K562 (cell line): Measurements from ENCODE around the gene BPTF. TPM values are rescaled to one million over a fixed set of nuclear protein-coding genes. Genes with fewer than 3 reads are reported as not detected.

Source experiments
- CGGBP1 ChIP-seq: fragments of 250-450 bp; sonication (Bioruptor Pico); IDR thresholded peaks from 2 replicates; pipeline ENCODE4 v1.9.0; 2021; ENCODE audit warnings: mild to moderate bottlenecking
- CREB3L1 ChIP-seq: fragments of 450-650 bp; IDR thresholded peaks from 2 replicates; pipeline ENCODE4 v1.6.1; 2014; ENCODE audit warnings: low read depth, mild to moderate bottlenecking, moderate library complexity, borderline replicate concordance
- CSDE1 ChIP-seq, 2 experiments: fragments of 450-650 bp; IDR thresholded peaks; 2 replicates each; pipeline ENCODE4 v1.6.1; 2016; ENCODE audit warnings: mild to moderate bottlenecking in 1 of 2
- FOSL1 ChIP-seq: fragments of 200-800 bp; sonication (Bioruptor generic); conservative IDR thresholded peaks from 2 replicates; pipeline ENCODE4 v1.6.1; 2016; ENCODE audit warnings: missing genetic modification characterization, missing compliant biosample characterization
- GTF2F1 ChIP-seq: IDR thresholded peaks from 2 replicates; pipeline ENCODE4 v1.6.1; 2011; ENCODE audit warnings: low read depth, low read length, improper control_type of control experiment
- KLF6 ChIP-seq: fragments of 250-450 bp; sonication (Bioruptor Pico); IDR thresholded peaks from 2 replicates; pipeline ENCODE4 v1.4.0; 2020; ENCODE audit warnings: mild to moderate bottlenecking, moderate library complexity, borderline replicate concordance
- MAFK ChIP-seq: IDR thresholded peaks from 2 replicates; pipeline ENCODE4 v1.6.1; 2011; ENCODE audit warnings: low read length, improper control_type of control experiment
- MECOM ChIP-seq: fragments of 250-450 bp; sonication (Bioruptor Pico); IDR thresholded peaks from 2 replicates; pipeline ENCODE4 v1.8.0; 2022; ENCODE audit warnings: inconsistent platforms
- MED1 ChIP-seq: sonication (generic); formaldehyde crosslinking; IDR thresholded peaks from 2 replicates; pipeline ENCODE4 v1.8.1; 2023; ENCODE audit warnings: missing genetic modification reagents, borderline replicate concordance
- NR2C1 ChIP-seq, 2 experiments: fragments of 450-650 bp; IDR thresholded peaks; 2 replicates each; pipeline ENCODE4 v1.6.1; 2017; ENCODE audit warnings: mild to moderate bottlenecking in 2 of 2, antibody characterized with exemption in 1 of 2, inconsistent platforms in 1 of 2, missing compliant biosample characterization in 1 of 2, missing genetic modification characterization in 1 of 2
- PHF8 ChIP-seq: fragments of 200-600 bp; sonication (generic); IDR thresholded peaks from 2 replicates; pipeline ENCODE4 v1.6.1; 2012; ENCODE audit warnings: mixed run types, mild to moderate bottlenecking, inconsistent platforms, low read length, moderate library complexity, borderline replicate concordance
- POLR2AphosphoS2 ChIP-seq: IDR thresholded peaks from 2 replicates; pipeline ENCODE4 v1.6.1; 2012; ENCODE audit warnings: low read length, improper control_type of control experiment
- RNF219 ChIP-seq: fragments of 250-450 bp; sonication (Bioruptor Pico); IDR thresholded peaks from 2 replicates; pipeline ENCODE4 v1.5.0; 2022; ENCODE audit warnings: mild to moderate bottlenecking
- SETDB1 ChIP-seq: IDR thresholded peaks from one replicate; pipeline ENCODE4 v1.6.1; 2012; ENCODE audit warnings: low read length, control low read depth, inconsistent platforms
- SMARCA4 ChIP-seq: fragments of 450-650 bp; IDR thresholded peaks from 2 replicates; pipeline ENCODE4 v1.6.1; 2016
- TAF15 ChIP-seq: fragments of 200-400 bp; formaldehyde crosslinking; IDR thresholded peaks from 2 replicates; pipeline ENCODE4 v1.6.1; 2017; ENCODE audit warnings: mild to moderate bottlenecking, low read depth, low read length, moderate library complexity
- U2AF2 ChIP-seq: fragments of 200-400 bp; formaldehyde crosslinking; optimal IDR thresholded peaks from 2 replicates; pipeline ENCODE3; 2017; ENCODE audit warnings: low read depth, mild to moderate bottlenecking, low read length
- ZMIZ1 ChIP-seq, 2 experiments: fragments of 150-350 bp in 1 of 2; IDR thresholded peaks; 2 replicates each; pipeline ENCODE4 v1.6.1; 2012 to 2016; ENCODE audit warnings: low read depth in 2 of 2, low read length in 2 of 2, mild to moderate bottlenecking in 1 of 2, moderate library complexity in 1 of 2
- ZNF134 ChIP-seq: fragments of 250-450 bp; sonication (Bioruptor Pico); conservative IDR thresholded peaks from 2 replicates; pipeline ENCODE4 v1.4.0; 2020
- ZNF561 ChIP-seq: fragments of 450-650 bp; formaldehyde crosslinking; conservative IDR thresholded peaks from 2 replicates; pipeline ENCODE4 v1.4.0; 2020; ENCODE audit warnings: mild to moderate bottlenecking, moderate library complexity
- polyA plus RNA-seq, 8 experiments: library from polyadenylated mRNA; depleted of rRNA in 4 of 8; stranded (reverse) in 5 of 8; unstranded in 3 of 8; fragments of >200 nt; fragmentation: Nextera tagmentation in 2 of 8; fragmentation: Illumina TruSeq in 1 of 8; extraction: Ambion mirVana in 2 of 8; extraction: Trizol in 1 of 8; gene quantifications; 2 replicates each; pipeline versions ENCODE4 v1.2.1 to v1.2.3, GENCODE V29; 2011 to 2014; ENCODE audit warnings: inconsistent platforms in 1 of 8, missing spikeins in 1 of 8
- total RNA-seq, 7 experiments: library from RNA; depleted of rRNA in 6 of 7; stranded (reverse); fragments of >200 nt in 6 of 7; fragmentation: Illumina TruSeq in 2 of 7; extraction: Trizol in 2 of 7; gene quantifications; 2 replicates each; pipeline versions ENCODE4 v1.2.1 to v1.2.3, GENCODE V29; 2011 to 2021; ENCODE audit warnings: low replicate concordance in 1 of 7

Gene BPTF
- total and polyA plus RNA-seq, 9 of the 15 experiments (the other 6 are each of a cell fraction or from before 2014, with no cell fraction given), result 12.5 to 52.1 (median 26.9) TPM

- TF ChIP-seq ZMIZ1 (IDR thresholded peaks at IDR 0.05; ENCODE audit: low read depth in 2 of 2, low read length in 2 of 2) (peak in 1 of 2 experiments; percentile 33; a peak in 1 of 4 replicates), ZNF561 (CRISPR knock-in tag) (no peak), CGGBP1 (CRISPR knock-in tag) (no peak), MED1 (CRISPR knock-in tag) (no peak), MAFK (no peak), KLF6 (CRISPR knock-in tag) (no peak), NR2C1 (IDR thresholded peaks at IDR 0.05) (no peak), NR2C1 (tag; IDR thresholded peaks at IDR 0.05) (no peak), SETDB1 (no peak), ZNF134 (CRISPR knock-in tag) (no peak), CREB3L1 (no peak), MECOM (CRISPR knock-in tag) (no peak), CSDE1 (IDR thresholded peaks at IDR 0.05) (no peak), TAF15 (no peak), GTF2F1 (no peak), POLR2AphosphoS2 (no peak), FOSL1 (tag) (no peak), PHF8 (no peak), RNF219 (CRISPR knock-in tag) (no peak), SMARCA4 (peak; percentile 16; the same call in 1 of the 2 replicates), U2AF2 (no peak)
Observed at GRCh38 chr17:67993998-67994361, 168.7 kb downstream of the BPTF start (continued).
